Measurements from ENCODE around the gene PXDN.

Gene PXDN

DNA sequence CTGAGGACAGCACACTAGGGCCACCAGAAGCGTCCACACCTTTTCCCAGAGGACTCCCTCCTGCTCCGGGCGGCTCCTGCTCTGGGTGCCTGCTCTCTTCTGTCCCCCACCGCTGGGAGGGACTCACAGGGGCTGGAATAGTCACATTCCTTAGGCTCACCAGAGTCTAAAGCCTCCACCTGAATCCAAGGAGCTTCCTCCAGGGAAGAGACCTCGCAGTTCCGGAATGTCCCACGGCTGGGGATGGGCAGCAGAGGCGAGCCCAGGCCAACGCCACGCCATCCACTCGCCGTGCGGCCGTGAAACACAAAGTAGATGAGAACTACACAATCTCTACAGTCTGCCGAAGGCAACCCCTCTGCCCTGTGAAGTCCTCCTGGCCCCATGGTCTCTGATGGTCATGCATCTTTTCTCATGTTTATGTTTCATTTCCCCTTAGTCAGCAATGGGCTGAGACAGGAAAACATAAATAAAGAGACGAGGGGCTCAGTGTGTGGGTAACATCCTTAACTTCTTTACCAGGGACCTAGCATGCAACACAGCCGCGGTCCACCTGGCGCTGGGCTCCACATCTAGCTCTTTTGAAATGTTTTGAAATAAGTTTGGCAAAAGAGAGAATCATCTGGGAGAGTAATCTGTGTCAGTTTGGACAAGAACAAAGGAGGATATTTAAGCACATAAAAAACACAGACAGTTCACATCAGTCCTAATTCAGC is 98.4 kb downstream of the PXDN start:
- DNase-seq: no peak

DNA sequence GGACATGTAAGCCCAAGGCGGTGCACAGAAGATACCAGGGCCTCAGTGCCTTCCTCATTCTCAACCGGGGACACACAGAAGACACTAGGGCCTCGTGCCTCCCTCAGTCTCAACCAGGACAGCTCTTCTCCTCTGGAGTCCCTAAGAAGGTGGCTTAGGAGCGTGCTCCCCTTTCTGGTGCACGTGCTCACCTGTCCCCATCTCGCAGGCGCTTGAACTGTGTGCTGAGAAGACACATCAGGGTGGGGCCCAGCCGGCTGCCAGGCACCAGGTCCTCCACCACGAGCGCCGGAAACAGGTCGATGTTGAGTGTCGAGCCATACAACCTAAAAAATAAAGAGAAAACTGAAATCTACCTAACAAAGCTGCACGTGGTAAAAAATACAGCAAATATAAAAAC is 99.9 kb downstream of the PXDN start:
- DNase-seq: no peak

DNA sequence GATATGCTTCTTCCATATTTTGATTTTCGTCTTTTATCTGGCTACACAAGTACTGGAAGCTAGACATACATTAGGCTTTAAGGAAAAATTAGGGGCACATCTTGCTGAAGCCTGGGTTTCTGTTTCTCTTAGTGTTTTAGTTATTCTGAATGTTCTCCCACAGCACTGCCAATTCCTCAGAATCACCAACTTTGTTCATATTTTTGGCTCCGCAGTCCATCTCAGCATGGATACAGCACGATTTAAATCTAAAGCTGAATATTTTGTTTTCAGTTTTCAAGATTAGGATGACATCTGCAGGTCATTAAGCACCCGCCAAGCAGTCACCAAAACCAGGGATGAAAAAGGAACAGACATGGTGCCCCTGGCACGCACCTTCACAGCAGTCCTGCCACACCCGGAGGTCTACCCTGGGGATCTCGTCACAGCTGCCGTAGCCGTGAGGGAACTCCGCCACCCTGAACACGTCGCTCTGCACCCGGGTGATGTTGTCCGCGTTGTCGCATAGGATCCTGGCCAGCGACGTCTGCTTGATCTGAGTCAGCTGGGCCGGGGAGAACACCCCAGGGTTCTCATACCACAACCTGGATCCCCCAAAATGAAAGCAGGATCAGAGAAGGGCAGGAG is 101.2 kb downstream of the PXDN start:
- no peak for DNase-seq

DNA sequence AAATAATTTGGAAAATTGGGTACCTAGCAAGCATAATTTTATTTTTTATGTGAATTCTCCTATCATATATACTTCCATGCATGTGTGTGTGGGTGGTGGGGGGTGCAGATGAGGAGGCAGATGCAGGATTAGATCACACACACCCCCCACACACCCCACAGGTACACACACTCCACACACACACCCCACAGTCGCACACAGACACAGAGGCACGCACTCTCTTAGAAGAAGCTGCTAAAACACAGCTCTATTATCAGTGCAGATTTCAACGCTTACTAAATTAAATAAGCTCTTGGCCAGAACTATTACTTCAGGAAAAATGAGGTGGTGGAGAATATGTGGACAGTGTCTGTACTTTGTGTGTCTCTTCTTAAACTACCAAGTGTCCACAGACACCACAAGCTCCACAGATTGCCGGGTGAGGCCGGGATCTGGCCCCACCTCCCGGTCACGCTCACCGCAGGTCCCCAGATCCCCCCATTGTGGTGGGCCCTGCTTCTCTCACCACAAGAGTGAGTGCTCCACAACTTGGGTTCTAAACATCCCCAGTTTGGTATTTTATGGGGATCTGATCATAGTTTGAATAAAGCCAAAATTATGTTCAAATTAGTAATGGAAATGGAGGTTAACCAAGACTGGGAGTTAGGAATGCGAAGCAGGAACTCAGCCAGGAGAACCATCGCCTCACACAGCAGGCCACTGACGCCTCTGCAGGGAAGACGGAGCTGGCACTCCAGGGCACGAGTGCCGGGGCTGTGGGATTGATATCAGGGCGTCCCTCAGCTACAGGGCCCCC is 102.1 kb downstream of the PXDN start:
- DNase-seq: no peak

GRCh38 chr2:1641523-1641922 is 102.8 kb downstream of the PXDN start:
- no peak for DNase-seq

DNA sequence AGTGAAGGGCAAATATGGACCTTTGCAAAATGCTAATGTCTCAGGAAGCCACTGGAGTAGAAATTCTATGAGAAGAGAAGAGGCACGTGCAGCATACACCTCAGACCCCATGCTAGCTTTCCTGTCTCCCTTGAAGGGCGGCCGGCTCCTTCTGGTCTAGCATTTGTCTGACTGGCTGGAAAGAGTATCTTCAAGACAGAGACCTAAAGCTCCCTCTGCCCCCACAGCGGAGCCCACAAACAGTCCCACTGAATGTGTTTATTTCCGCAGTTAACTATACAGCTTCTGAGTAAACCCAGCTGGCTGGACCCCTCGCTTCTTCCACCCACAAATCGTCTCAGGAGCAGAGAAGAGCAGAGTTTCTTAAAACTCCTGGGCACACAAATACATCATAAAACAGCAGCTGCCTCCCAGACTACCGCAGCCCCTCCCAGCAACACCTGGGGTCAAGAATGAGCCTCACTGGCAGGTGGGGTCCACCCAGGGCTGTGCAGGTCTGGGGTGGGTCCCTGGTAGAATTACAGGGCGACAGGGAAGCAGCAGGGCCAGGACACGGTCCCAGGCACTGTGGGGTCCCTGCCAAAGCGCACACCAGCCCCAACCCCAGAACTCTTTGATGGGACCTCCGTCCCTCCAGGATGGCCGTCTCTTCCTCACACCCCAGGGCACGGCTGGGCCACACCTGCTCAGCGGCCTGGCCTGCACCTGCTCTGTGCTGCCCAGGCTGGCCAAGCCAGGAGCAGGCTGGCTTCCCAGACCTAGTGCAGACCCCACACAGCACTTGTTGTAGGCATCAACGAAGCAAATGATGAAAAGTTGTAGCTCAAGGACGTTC is 103.8 kb downstream of the PXDN start:
- DNase-seq: no peak

- DNase-seq: no peak
Observed at GRCh38 chr2:1639086-1639858, 105.0 kb downstream of the PXDN start.

- no peak for DNase-seq
Observed at GRCh38 chr2:1638281-1638860, 105.9 kb downstream of the PXDN start.

- no peak for DNase-seq
Observed at GRCh38 chr2:1636791-1637415, 107.4 kb downstream of the PXDN start.

DNA sequence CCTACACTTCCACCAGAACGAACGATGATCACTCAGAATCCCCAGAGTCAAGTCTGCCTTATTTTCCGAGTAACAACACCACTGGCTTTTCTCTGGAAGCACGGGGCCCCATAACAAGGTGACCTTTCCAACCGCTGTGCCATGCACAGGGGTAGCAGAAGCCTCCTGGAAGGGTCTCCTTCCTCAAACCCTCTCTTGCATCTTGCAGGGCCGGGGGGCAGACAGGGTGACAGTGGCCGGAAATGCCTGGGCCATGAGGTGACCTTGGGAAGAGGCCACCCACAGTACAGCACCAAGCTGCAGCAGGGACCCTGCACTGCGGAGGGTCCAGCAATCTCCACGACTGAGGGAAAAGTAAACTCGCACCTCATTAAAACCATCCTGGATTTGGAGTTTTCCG is 108.5 kb downstream of the PXDN start:
- no peak for DNase-seq

DNA sequence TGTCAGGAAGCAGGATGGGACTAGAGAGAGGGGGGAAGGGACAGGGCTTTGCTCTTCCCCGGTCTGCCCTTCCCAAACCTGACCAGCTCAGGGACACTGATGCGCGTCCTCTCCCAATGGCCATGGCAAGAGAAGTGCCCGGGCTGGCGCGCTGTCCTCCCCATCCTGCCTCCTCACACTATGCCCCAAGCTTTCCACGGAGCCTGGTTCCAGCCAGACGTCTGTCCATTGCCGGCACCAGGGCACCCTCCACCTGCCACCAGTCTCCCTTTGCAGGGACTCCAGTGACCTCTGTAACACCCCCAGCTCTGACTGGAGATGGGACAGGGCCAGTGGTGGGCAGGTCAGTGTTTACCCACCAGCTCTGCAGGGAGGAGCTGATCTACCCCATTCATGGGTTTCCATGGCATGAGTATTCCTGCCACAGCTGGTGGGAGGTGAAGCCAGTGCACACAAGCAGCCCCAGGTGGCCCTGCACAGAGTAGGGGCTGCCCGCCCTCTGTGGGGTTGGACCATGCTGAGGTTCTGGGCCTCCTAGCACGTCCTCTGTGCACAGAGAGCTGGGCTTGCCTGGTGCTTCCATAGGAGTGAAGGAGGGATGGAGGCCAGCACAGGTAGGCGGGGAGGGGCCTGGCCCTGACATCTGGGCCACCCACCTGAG is 109.5 kb downstream of the PXDN start:
- DNase-seq: no peak

DNA sequence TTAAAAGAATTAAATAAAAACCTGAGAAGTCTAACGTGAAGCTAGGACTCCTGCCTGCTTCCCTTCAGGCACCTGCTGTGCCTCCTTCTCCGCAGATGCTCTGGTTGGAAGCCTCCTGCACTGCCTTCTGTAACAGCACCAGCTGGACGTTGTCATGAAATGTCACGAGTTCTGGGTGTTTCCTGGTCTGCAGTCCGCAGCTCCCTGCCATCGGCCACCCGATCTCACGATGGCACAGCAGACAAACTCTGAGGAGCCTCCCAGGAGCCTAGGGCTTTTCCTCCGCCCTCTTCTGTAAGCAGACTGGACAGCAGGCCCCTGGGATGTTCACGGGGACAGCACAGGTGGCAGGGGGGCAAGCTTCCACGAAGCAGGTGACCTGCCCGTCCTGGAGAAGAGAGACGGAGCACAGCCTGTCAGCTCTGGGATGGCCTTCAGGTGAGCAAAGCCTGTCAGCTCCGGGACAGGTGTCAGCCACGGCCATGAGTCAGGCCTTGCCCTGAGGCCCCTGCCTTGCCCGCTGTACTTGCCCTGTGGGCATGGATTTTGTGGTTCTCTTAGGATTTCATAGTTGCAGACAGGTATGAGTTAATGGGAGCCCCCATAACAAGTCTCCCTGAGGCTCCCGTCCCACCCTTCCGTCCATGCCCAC is 110.3 kb downstream of the PXDN start:
- no peak for DNase-seq

DNA sequence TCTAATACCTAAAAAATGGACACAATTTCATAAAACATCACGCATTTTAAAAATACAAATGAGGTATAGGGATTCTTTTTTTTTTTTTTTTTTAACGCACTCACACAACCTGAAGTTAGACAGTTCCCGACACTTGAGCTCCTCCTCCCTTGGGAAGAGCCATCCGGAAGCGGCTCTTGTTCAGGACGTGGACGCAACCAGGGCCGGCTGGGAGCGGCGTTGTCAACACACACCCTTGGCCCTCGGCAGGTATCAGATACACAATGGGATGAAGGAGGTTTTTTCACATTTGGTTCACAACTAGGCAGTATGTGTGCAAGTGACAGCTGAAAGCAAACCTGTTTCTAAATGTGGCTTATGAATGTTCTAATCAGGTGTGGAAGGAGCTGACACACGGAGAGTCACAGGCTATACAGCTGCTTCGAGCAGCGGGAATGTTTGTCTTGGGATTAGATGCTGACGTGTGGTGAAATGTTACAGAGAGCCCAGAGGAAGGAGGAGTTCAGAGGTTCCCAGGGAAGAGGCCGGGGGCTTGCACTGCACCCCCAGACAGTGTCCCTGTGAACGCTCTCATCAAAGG is 111.1 kb downstream of the PXDN start:
- no peak for DNase-seq

DNA sequence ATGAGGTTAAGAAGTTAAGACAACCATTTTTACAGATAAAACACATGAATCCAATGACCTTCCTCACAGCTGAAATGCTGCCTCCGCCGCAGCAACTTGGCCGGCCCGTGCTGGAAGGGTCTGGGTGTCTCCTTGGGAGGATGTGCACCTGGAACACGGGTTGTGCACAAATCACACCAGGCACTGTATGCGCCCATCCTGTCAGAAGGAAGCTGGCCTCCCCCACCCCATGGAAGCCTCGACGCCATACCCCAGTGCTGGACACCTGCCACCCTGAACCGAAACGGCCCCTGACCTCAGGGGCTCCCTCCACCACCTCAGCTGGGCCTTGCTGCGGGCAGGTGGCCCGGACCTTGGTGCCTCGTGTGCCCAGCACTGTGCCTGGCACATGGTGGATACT is 111.8 kb downstream of the PXDN start:
- DNase-seq: no peak

GRCh38 chr2:1632002-1632348 is 112.3 kb downstream of the PXDN start:
- DNase-seq: no peak

- DNase-seq: no peak
Observed at GRCh38 chr2:1631292-1632001, 112.9 kb downstream of the PXDN start.

GRCh38 chr2:1628893-1629292 is 115.4 kb downstream of the PXDN start:
- DNase-seq: no peak

GRCh38 chr2:1627628-1628381 is 116.5 kb downstream of the PXDN start:
- DNase-seq: no peak

DNA sequence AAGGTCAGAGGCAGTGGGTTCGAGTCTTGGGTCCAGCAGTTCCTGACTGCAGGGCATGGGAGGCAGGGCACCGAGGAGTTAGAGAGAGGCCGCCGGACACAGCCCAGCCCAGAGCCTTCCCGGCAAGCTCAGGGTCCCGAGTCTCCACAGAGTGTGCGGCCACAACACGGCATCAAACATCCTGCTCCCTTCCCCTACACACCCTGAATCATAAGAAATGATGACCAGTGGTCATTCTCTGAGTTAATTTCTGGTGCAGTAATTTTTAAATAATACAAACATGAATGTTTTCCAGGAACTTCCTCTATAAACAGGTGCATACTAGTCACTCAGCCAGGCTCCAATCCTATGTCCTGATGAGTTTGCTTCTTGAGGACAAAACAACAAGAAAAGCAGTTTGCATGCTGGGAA is 118.0 kb downstream of the PXDN start:
- no peak for DNase-seq

Data from NCI-H526 treated with DMSO at 0.1 percent for 48 hours (cell line).